Activated T-cell treated with anti-CD3 and anti-CD28 coated beads, Interleukin-2, amount 50 U/mL, for 24 hours (primary cell): ENCODE measurements around the gene ANKMY2.
"Not testable (repeated sequence)": the region's sequence is repeated elsewhere in the genome, so short reads cannot be mapped to it uniquely, and the experiment has no call there.

ENCODE experiments used
- DNase-seq: peaks from one replicate; pipeline ENCODE4 v3.0.0-alpha.2; 2020
- H3K27ac Mint-ChIP-seq: 2 replicates; pipeline ENCODE4 v1.8.0; 2020; ENCODE audit warnings: mild to moderate bottlenecking, mixed read lengths
- H3K27me3 Mint-ChIP-seq: 2 replicates; pipeline ENCODE4 v1.8.0; 2020; ENCODE audit warnings: mixed read lengths
- H3K36me3 Mint-ChIP-seq: 2 replicates; pipeline ENCODE4 v1.8.0; 2020; ENCODE audit warnings: low read depth, mixed read lengths
- H3K4me1 Mint-ChIP-seq: 2 replicates; pipeline ENCODE4 v1.8.0; 2020; ENCODE audit warnings: low read depth, mixed read lengths
- H3K4me3 Mint-ChIP-seq: 2 replicates; pipeline ENCODE4 v1.8.0; 2020; ENCODE audit warnings: mild to moderate bottlenecking, moderate library complexity, mixed read lengths
- H3K9me3 Mint-ChIP-seq: 2 replicates; pipeline ENCODE4 v1.8.0; 2020; ENCODE audit warnings: mixed read lengths

The ANKMY2 gene

GRCh38 chr7:16616542-16616941, 29.0 kb downstream of the ANKMY2 start:
- peaks cover 53% of the 10 kb centered on the region for H3K36me3 Mint-ChIP-seq
- no peaks in the 10 kb centered on the region for H3K9me3 Mint-ChIP-seq
- no peaks in the 10 kb centered on the region for H3K27me3 Mint-ChIP-seq
- H3K4me3 Mint-ChIP-seq: no peak overlapping the region
- no peak overlapping the region for H3K27ac Mint-ChIP-seq
- H3K4me1 Mint-ChIP-seq: peaks cover 22% of the 10 kb centered on the region
- DNase-seq: no peak

- Mint-ChIP-seq H3K36me3 (peaks cover 52% of the 10 kb centered on the region), H3K4me3 (no peak overlapping the region), H3K4me1 (peaks cover 23% of the 10 kb centered on the region), H3K27ac (no peak overlapping the region), H3K9me3 (no peaks in the 10 kb centered on the region), H3K27me3 (no peaks in the 10 kb centered on the region)
- no peak for DNase-seq
Measured at GRCh38 chr7:16616122-16616521, 29.4 kb downstream of the ANKMY2 start.

DNA sequence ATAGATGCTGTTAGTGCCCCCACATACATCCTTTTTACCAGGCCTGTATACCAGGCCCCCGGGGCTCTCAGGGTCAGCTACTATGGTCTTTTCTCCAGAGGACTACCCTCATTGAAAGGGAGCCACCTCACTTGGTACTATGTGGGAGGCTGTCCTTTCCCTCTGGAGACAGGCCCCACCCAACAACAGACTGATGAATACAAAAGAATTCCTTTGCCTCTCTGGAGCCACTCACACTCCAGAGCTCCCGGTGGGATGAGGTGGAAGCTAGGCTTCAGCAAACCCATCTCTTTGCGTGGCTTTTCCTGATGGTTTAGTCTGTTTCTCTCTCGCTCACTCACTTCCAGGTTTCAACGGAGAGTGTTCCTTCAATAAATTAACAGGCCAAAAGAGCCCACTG, 30.3 kb downstream of the ANKMY2 start:
- peaks cover 16% of the 10 kb centered on the region for H3K4me1 Mint-ChIP-seq
- H3K4me3 Mint-ChIP-seq: no peak overlapping the region
- H3K27me3 Mint-ChIP-seq: no peaks in the 10 kb centered on the region
- H3K9me3 Mint-ChIP-seq: no peaks in the 10 kb centered on the region
- no peak for DNase-seq
- peaks cover 56% of the 10 kb centered on the region for H3K36me3 Mint-ChIP-seq
- H3K27ac Mint-ChIP-seq: no peak overlapping the region

DNA sequence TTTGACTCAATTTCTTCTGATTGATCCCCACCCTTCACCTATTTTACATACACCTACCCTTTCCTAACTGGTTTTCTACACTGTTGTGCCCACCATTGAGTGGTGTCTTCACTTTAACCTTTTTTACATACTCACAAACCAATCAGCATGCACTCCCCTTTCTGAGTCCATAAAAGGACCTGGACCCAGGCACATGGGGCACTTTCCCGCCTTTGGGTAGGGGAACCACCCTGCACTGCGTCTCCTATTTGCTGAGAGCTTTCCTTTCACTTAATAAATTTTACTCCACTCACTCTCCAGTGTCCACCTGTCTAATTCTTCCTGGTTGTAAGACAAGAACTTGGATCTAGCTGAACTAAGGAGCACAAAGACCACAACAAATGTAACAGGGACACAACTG, 33.8 kb downstream of the ANKMY2 start:
- Mint-ChIP-seq H3K4me3 (no peak overlapping the region), H3K9me3 (no peaks in the 10 kb centered on the region), H3K36me3 (peaks cover 66% of the 10 kb centered on the region), H3K4me1 (peaks cover 7% of the 10 kb centered on the region), H3K27ac (no peak overlapping the region), H3K27me3 (no peaks in the 10 kb centered on the region)
- no peak for DNase-seq

- Mint-ChIP-seq H3K4me1 (peaks cover 9% of the 10 kb centered on the region), H3K4me3 (no peak overlapping the region), H3K36me3 (peaks cover 66% of the 10 kb centered on the region)
Measured at GRCh38 chr7:16609842-16610450, 35.6 kb downstream of the ANKMY2 start.

DNA sequence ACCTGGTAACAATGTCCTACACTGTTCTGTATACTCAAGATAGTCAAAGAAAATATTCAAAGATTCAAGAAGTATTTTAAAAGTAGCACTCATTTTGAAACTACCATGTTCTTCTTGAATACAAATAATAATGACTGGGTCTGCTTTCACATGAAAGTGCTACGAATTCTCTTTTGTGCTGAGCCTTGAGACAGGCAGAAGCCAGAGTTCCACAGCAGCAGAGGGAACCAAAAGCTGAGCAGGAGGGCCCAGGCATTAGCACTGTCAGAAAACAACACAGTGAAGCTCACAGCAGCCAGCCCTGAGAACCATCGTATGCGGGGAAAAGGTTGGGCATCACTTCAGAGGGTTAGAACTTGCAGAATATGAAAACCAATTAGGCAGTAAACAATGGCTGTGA, 38.9 kb downstream of the ANKMY2 start:
- H3K4me3 Mint-ChIP-seq: no peak overlapping the region
- no peak for DNase-seq
- peak overlapping the region; percentile 26 for H3K27ac Mint-ChIP-seq
- H3K27me3 Mint-ChIP-seq: no peaks in the 10 kb centered on the region
- H3K4me1 Mint-ChIP-seq: peaks cover 7% of the 10 kb centered on the region
- peaks cover 75% of the 10 kb centered on the region for H3K36me3 Mint-ChIP-seq
- H3K9me3 Mint-ChIP-seq: no peaks in the 10 kb centered on the region

More at GRCh38 chr7:16609842-16610450, 35.6 kb downstream of the ANKMY2 start:
- H3K27ac Mint-ChIP-seq: no peak overlapping the region
- no peaks in the 10 kb centered on the region for H3K27me3 Mint-ChIP-seq
- DNase-seq: no peak
- H3K9me3 Mint-ChIP-seq: no peaks in the 10 kb centered on the region

- H3K27me3 Mint-ChIP-seq: no peaks in the 10 kb centered on the region
- no peak overlapping the region for H3K4me3 Mint-ChIP-seq
- no peak overlapping the region for H3K27ac Mint-ChIP-seq
- no peak for DNase-seq
- peaks cover 80% of the 10 kb centered on the region for H3K36me3 Mint-ChIP-seq
- H3K9me3 Mint-ChIP-seq: no peaks in the 10 kb centered on the region
- H3K4me1 Mint-ChIP-seq: peaks cover 4% of the 10 kb centered on the region
Measured at GRCh38 chr7:16604054-16604453, 41.5 kb downstream of the ANKMY2 start.

- Mint-ChIP-seq H3K27me3 (no peaks in the 10 kb centered on the region), H3K9me3 (no peaks in the 10 kb centered on the region), H3K36me3 (peaks cover 81% of the 10 kb centered on the region), H3K27ac (no peak overlapping the region), H3K4me1 (peaks cover 4% of the 10 kb centered on the region), H3K4me3 (no peak overlapping the region)
- DNase-seq: no peak
Measured at GRCh38 chr7:16603633-16604032, 41.9 kb downstream of the ANKMY2 start.

GRCh38 chr7:16599860-16600259, 45.7 kb downstream of the ANKMY2 start:
- no peaks in the 10 kb centered on the region for H3K27me3 Mint-ChIP-seq
- no peaks in the 10 kb centered on the region for H3K9me3 Mint-ChIP-seq
- H3K4me1 Mint-ChIP-seq: no peaks in the 10 kb centered on the region
- H3K4me3 Mint-ChIP-seq: no peak overlapping the region
- no peak for DNase-seq
- H3K36me3 Mint-ChIP-seq: peaks cover 59% of the 10 kb centered on the region
- no peak overlapping the region for H3K27ac Mint-ChIP-seq

GRCh38 chr7:16598015-16598414, 47.5 kb downstream of the ANKMY2 start:
- no peak for DNase-seq
- Mint-ChIP-seq H3K27me3 (no peaks in the 10 kb centered on the region), H3K4me1 (no peaks in the 10 kb centered on the region), H3K9me3 (no peaks in the 10 kb centered on the region), H3K4me3 (no peak overlapping the region), H3K36me3 (peaks cover 44% of the 10 kb centered on the region), H3K27ac (no peak overlapping the region)

- peaks cover 21% of the 10 kb centered on the region for H3K36me3 Mint-ChIP-seq
- not testable (repeated sequence) for H3K4me1 Mint-ChIP-seq, H3K9me3 Mint-ChIP-seq, H3K4me3 Mint-ChIP-seq, H3K27ac Mint-ChIP-seq, H3K27me3 Mint-ChIP-seq, DNase-seq
Measured at GRCh38 chr7:16595596-16595995, 50.0 kb downstream of the ANKMY2 start.

DNA sequence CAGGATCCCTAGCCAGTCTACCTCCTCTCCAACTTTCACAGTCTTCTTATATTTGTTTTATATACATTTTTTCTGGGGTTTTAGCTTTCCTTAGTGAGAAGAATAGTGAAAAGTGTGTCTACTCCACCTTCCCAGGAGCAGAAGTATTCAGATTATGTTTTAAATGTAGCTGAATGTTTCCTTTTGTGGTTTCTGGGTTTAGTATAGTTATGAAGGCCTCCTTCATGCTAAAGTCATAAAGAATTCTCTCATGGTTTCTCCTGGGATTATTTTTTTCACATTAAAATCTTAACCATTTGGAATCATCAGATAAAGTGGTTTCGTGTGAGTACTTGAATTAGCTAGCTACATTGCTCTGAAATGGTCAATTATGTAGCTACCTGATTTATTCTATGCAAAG, 50.9 kb downstream of the ANKMY2 start:
- H3K27ac Mint-ChIP-seq: no peak overlapping the region
- H3K9me3 Mint-ChIP-seq: no peaks in the 10 kb centered on the region
- no peak overlapping the region for H3K4me3 Mint-ChIP-seq
- no peak for DNase-seq
- H3K4me1 Mint-ChIP-seq: no peaks in the 10 kb centered on the region
- H3K36me3 Mint-ChIP-seq: peaks cover 13% of the 10 kb centered on the region
- no peaks in the 10 kb centered on the region for H3K27me3 Mint-ChIP-seq

DNA sequence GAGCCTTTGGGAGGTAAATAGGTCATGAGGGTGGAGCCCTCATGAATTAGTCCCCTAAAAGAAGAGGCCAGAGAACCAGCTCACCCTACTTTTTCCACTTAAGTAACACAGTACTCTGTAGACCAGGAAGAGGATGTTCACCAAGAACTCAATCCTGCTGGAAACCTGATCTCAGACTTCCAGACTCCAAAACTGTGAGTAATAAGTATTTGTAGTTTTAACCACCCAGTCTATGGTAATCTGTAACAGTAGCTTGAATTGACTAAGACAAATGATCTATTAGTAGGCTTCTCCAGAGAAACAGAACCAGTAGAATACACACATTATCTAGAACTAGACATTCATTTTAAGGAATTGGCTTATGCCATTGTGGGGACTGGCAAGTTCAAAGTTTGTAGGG, 51.5 kb downstream of the ANKMY2 start:
- no peak overlapping the region for H3K27ac Mint-ChIP-seq
- peaks cover 6% of the 10 kb centered on the region for H3K36me3 Mint-ChIP-seq
- no peak overlapping the region for H3K4me3 Mint-ChIP-seq
- no peak for DNase-seq
- H3K4me1 Mint-ChIP-seq: no peaks in the 10 kb centered on the region
- no peaks in the 10 kb centered on the region for H3K9me3 Mint-ChIP-seq
- no peaks in the 10 kb centered on the region for H3K27me3 Mint-ChIP-seq

- no peaks in the 10 kb centered on the region for H3K9me3 Mint-ChIP-seq
- H3K4me3 Mint-ChIP-seq: no peak overlapping the region
- no peak for DNase-seq
- no peaks in the 10 kb centered on the region for H3K36me3 Mint-ChIP-seq
- H3K27ac Mint-ChIP-seq: no peak overlapping the region
- no peaks in the 10 kb centered on the region for H3K4me1 Mint-ChIP-seq
- no peaks in the 10 kb centered on the region for H3K27me3 Mint-ChIP-seq
Measured at GRCh38 chr7:16592395-16592794, 53.2 kb downstream of the ANKMY2 start.

GRCh38 chr7:16590424-16590823, 55.1 kb downstream of the ANKMY2 start:
- H3K36me3 Mint-ChIP-seq: no peaks in the 10 kb centered on the region
- no peak for DNase-seq

GRCh38 chr7:16589881-16590280, 55.7 kb downstream of the ANKMY2 start:
- H3K36me3 Mint-ChIP-seq: no peaks in the 10 kb centered on the region
- H3K4me3 Mint-ChIP-seq: no peak overlapping the region
- H3K27me3 Mint-ChIP-seq: peaks cover 8% of the 10 kb centered on the region
- no peaks in the 10 kb centered on the region for H3K9me3 Mint-ChIP-seq
- no peak overlapping the region for H3K27ac Mint-ChIP-seq
- no peaks in the 10 kb centered on the region for H3K4me1 Mint-ChIP-seq
- no peak for DNase-seq

More at GRCh38 chr7:16590424-16590823, 55.1 kb downstream of the ANKMY2 start:
- H3K9me3 Mint-ChIP-seq: no peaks in the 10 kb centered on the region
- H3K27me3 Mint-ChIP-seq: peaks cover 5% of the 10 kb centered on the region
- no peak overlapping the region for H3K4me3 Mint-ChIP-seq
- no peaks in the 10 kb centered on the region for H3K4me1 Mint-ChIP-seq
- H3K27ac Mint-ChIP-seq: no peak overlapping the region
